Loucy (cell line): Measurements from ENCODE around the gene NRCAM.

Experiments
- H2AFZ ChIP-seq: fragments of 200-600 bp; sonication (generic); 2 replicates; pipeline ENCODE4 v1.6.0; 2016; ENCODE audit warnings: antibody characterized with exemption, mild to moderate bottlenecking, low read length, moderate library complexity
- H3F3A ChIP-seq: fragments of 200-600 bp; 2 replicates; pipeline ENCODE4 v1.6.0; 2016; ENCODE audit warnings: antibody characterized with exemption, low read depth, mild to moderate bottlenecking
- H3K27me3 ChIP-seq: fragments of 200-600 bp; sonication (generic); 2 replicates; pipeline ENCODE4 v1.6.1; 2014; ENCODE audit warnings: low read length, mild to moderate bottlenecking; ENCODE audit not compliant: insufficient read depth, poor library complexity, severe bottlenecking
- H3K36me3 ChIP-seq: fragments of 200-600 bp; sonication (generic); 2 replicates; pipeline ENCODE4 v1.6.1; 2016; ENCODE audit warnings: low read length; ENCODE audit not compliant: insufficient read depth
- H3K4me1 ChIP-seq: fragments of 200-600 bp; sonication (generic); 2 replicates; pipeline ENCODE4 v1.5.1; 2014; ENCODE audit warnings: low read length, mild to moderate bottlenecking; ENCODE audit not compliant: insufficient read depth, poor library complexity, severe bottlenecking
- H3K4me2 ChIP-seq: fragments of 200-600 bp; sonication (generic); 2 replicates; pipeline ENCODE4 v1.6.0; 2014; ENCODE audit warnings: antibody characterized with exemption, low read length, low read depth, mild to moderate bottlenecking; ENCODE audit not compliant: poor library complexity, severe bottlenecking
- H3K4me3 ChIP-seq: fragments of 200-600 bp; sonication (generic); 2 replicates; pipeline ENCODE4 v1.5.1; 2014; ENCODE audit warnings: low read length, mild to moderate bottlenecking, mixed read lengths; ENCODE audit not compliant: poor library complexity, severe bottlenecking
- H3K79me2 ChIP-seq: fragments of 200-600 bp; sonication (generic); 2 replicates; pipeline ENCODE4 v1.6.1; 2014; ENCODE audit warnings: low read length; ENCODE audit not compliant: insufficient read depth
- H3K9ac ChIP-seq: fragments of 200-600 bp; sonication (generic); 2 replicates; pipeline ENCODE4 v1.6.0; 2014; ENCODE audit warnings: mild to moderate bottlenecking, low read depth, low read length, moderate library complexity; ENCODE audit not compliant: poor library complexity, severe bottlenecking
- H3K9me2 ChIP-seq: fragments of 200-600 bp; sonication (generic); replicated peaks from 2 replicates; pipeline ENCODE4 v1.6.1; 2016; ENCODE audit warnings: low read depth, low read length, mixed read lengths
- H3K9me3 ChIP-seq: fragments of 200-600 bp; sonication (generic); 2 replicates; pipeline ENCODE4 v1.6.1; 2014; ENCODE audit warnings: mild to moderate bottlenecking, antibody characterized with exemption, low read length, low read depth; ENCODE audit not compliant: insufficient read depth
- H4K20me1 ChIP-seq: fragments of 200-600 bp; sonication (generic); 2 replicates; pipeline ENCODE4 v1.6.0; 2014; ENCODE audit warnings: antibody characterized with exemption, low read length, mild to moderate bottlenecking; ENCODE audit not compliant: insufficient read depth, poor library complexity, severe bottlenecking
- EZH2phosphoT487 ChIP-seq: fragments of 200-600 bp; IDR thresholded peaks from 2 replicates; pipeline ENCODE4 v1.6.1; 2018; ENCODE audit warnings: antibody characterized with exemption, mild to moderate bottlenecking, moderate library complexity, borderline replicate concordance
- TF ChIP-seq, protein P1 (sequence below): fragments of 200-600 bp; sonication (generic); conservative IDR thresholded peaks from 2 replicates; pipeline ENCODE4 v1.5.1; 2014; ENCODE audit warnings: mild to moderate bottlenecking, antibody characterized with exemption, low read length

NRCAM gene

DNA sequence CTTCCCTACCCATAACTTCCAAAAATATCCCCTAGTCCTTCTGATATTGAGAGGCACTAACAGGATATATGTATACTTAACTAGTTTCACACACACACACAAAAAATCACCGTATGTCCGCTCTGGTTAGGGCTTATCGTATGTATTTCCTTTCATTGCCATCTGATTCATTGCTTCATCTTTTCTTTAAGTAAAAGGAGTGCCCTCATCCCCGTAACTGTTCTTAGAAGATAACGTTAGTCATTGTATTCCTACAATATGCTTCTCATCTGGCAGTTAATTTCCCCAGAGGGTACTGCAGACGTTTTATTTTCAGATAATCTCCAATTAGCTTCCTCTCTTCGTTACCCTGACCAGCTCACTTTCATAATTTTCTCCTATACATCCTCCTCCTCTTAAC lies 37.3 kb downstream of the NRCAM start:
- Histone ChIP-seq H3K9me2 (no peaks in the 10 kb centered on the region), H3K9ac (no peak overlapping the region), H3K79me2 (no peaks in the 10 kb centered on the region), H3K4me3 (no peak overlapping the region), H3K36me3 (no peaks in the 10 kb centered on the region), H4K20me1 (no peaks in the 10 kb centered on the region), H3K27me3 (peaks cover 29% of the 10 kb centered on the region), H3K4me2 (no peak overlapping the region), H3K4me1 (peaks cover 21% of the 10 kb centered on the region), H2AFZ (no peak overlapping the region), H3F3A (no peaks in the 10 kb centered on the region), H3K9me3 (no peaks in the 10 kb centered on the region)
- no peak for TF ChIP-seq EZH2phosphoT487
- TF ChIP-seq, protein P1, sequence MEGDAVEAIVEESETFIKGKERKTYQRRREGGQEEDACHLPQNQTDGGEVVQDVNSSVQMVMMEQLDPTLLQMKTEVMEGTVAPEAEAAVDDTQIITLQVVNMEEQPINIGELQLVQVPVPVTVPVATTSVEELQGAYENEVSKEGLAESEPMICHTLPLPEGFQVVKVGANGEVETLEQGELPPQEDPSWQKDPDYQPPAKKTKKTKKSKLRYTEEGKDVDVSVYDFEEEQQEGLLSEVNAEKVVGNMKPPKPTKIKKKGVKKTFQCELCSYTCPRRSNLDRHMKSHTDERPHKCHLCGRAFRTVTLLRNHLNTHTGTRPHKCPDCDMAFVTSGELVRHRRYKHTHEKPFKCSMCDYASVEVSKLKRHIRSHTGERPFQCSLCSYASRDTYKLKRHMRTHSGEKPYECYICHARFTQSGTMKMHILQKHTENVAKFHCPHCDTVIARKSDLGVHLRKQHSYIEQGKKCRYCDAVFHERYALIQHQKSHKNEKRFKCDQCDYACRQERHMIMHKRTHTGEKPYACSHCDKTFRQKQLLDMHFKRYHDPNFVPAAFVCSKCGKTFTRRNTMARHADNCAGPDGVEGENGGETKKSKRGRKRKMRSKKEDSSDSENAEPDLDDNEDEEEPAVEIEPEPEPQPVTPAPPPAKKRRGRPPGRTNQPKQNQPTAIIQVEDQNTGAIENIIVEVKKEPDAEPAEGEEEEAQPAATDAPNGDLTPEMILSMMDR, result no peak

- H3K36me3 ChIP-seq, result no peaks in the 10 kb centered on the region
- H3K9me3 ChIP-seq, result no peaks in the 10 kb centered on the region
- H3K27me3 ChIP-seq, result peaks cover 19% of the 10 kb centered on the region
- no peak overlapping the region for H3K9ac ChIP-seq
- no peak overlapping the region for H3K4me2 ChIP-seq
- no peaks in the 10 kb centered on the region for H3K79me2 ChIP-seq
- H2AFZ ChIP-seq, result no peak overlapping the region
- peaks cover 21% of the 10 kb centered on the region for H3K4me1 ChIP-seq
- H3K9me2 ChIP-seq, result no peaks in the 10 kb centered on the region
- H4K20me1 ChIP-seq, result no peaks in the 10 kb centered on the region
- no peak for TF ChIP-seq EZH2phosphoT487
- TF ChIP-seq, protein P1, result no peak
- H3F3A ChIP-seq, result no peaks in the 10 kb centered on the region
- no peak overlapping the region for H3K4me3 ChIP-seq
Measured at GRCh38 chr7:108417926-108418325, 38.3 kb downstream of the NRCAM start.

DNA sequence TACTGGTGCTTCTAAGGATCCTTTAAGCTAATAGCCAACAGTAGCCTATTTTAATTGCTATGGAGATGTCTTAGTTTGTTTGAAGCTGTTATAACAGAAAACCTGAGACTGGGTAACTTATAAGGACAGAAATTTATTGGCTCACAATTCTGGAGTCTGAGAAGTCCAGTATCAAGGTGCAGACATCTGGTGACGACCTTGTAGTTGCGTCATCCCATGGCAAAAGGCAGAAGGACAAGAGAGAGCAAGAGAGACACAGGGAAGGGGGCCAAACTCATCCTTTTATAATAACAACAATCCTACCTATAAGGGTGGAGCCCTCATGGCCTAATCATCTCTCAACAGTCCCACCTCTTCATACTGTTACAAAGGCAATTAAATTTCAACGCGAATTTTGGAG lies 39.1 kb downstream of the NRCAM start:
- Histone ChIP-seq H3K9me3 (no peaks in the 10 kb centered on the region), H3K9me2 (no peaks in the 10 kb centered on the region), H3K9ac (no peak overlapping the region), H3K4me1 (peaks cover 21% of the 10 kb centered on the region), H3K79me2 (no peaks in the 10 kb centered on the region), H3K36me3 (no peaks in the 10 kb centered on the region), H3K4me2 (no peak overlapping the region), H2AFZ (no peak overlapping the region), H3K4me3 (no peak overlapping the region), H3K27me3 (peaks cover 11% of the 10 kb centered on the region), H4K20me1 (no peaks in the 10 kb centered on the region), H3F3A (no peaks in the 10 kb centered on the region)
- TF ChIP-seq, protein P1, result no peak
- TF ChIP-seq EZH2phosphoT487, result no peak
